HTR-8/SVneo (cell line): ENCODE results near the gene POLK.

Source experiments
- DNase-seq: peaks from one replicate; pipeline ENCODE4 v3.0.0; 2011; ENCODE audit warnings: low spot score, mixed read lengths; ENCODE audit not compliant: insufficient read length
- FAIRE-seq: peaks from 2 replicates; lab custom pipeline; 2011; peaks lifted over from hg19 to GRCh38; lab: Jason Lieb, UNC

The POLK gene

GRCh38 chr5:75632321-75632720 is 120.6 kb downstream of the POLK start:
- no peak for FAIRE-seq
- DNase-seq = no peak

DNA sequence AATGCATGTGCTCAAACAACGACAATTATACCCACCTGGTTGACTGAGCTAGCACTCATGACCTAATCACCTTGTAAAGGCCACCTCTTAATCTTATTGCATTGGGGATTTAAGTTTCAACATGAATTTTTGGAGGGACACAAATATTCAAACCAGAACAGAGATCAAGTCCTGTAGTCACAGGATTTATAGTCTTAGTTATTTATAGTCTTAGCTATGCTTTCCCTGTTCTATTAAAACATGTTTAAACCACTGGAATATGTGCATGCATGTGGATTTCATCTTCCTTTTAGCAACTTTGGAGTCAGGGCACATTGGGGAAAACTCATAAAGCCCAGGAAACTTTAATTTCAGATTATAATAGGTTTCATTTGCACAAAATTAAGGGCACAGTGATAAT is 126.3 kb downstream of the POLK start:
- FAIRE-seq (no peak), DNase-seq (no peak)

DNA sequence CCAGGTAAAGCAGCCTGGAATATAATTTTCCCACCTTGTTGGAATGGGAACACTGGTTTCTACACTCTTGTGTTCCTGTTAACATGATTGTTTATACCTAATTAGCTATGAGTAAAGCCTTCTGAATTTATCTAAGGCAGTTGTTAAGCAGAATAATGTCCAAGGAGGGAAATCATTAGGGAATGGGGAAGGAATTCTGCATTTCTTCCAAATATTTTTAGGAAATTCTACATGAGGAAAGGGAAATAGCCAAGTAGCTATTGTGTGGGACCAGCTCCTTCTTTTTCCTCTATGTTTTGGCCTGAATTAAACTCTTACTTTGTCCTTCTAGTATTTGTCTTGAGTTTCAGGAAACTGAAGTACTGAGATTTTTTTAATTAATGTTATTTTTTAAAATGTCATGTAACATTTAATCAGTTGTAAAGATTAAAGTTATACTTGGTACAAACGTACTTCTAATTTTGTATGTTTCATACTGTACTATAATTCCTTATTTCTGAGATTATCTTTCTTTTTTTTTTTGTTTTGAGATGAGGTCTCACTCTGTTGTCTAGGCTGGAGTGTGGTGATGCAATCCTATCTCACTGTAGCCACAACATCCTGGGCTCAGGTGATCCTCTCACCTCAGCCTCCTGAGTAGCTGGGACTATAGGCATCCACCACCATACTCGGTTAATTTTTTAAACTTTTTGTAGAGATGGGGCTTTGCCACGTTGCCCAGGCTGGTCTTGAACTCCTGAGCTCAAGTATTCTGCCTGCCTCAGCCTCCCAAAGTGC is 128.0 kb downstream of the POLK start:
- DNase-seq = no peak
- no peak for FAIRE-seq

DNA sequence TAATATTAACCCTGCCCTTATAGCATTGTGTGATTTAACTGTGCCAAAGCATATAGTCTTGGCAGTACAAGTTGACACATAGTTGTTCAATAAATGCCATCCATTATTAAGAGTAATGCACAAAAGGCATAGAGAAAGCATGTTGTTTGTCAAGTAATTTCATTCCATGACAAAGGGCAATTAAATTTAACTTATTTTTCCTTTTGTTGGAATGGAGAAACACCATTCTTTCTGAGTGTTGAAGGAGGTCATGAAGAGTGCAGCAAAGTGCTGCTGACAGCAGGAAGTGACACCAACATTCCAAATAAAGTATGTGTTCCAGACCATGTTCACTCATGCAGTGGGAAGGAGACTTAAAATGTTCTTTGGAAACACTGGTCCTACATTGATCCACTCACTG is 128.7 kb downstream of the POLK start:
- FAIRE-seq (peak; percentile 16), DNase-seq (peak; percentile 63)

- FAIRE-seq = no peak
- DNase-seq = no peak
These were observed 129.1 kb downstream of the POLK start for GRCh38 chr5:75640826-75641225.

GRCh38 chr5:75648712-75649111 is 137.0 kb downstream of the POLK start:
- FAIRE-seq = no peak
- DNase-seq = no peak
